GM12873 (cell line): ENCODE data around the gene PECR.

Source experiments
- TF ChIP-seq, protein P1 (sequence below): IDR thresholded peaks from 2 replicates; pipeline ENCODE4 v1.5.1; 2012; ENCODE audit warnings: low read depth, mild to moderate bottlenecking, moderate library complexity, low read length, control low read depth; ENCODE audit not compliant: insufficient read depth; ENCODE audit errors: missing control alignments

Gene PECR

DNA sequence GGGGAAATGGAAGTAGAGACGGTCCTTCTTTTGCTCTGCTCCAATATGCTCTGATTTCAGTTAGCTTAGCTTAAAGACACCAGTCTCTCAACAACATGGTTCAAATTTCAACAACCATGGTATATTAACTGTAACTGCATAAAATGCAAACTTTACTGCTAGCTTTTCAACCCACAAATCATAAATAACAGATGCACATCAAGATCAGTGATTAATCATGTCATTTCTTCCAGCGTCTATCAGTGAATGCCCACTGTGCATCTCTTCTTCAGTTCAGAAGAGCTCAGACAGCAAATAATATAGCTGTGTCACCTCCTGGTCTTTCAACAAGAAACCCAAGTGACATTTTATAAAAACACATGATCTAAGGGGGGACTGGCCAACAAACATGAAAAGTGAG lies 12.6 kb downstream of the PECR start:
- TF ChIP-seq, protein P1, sequence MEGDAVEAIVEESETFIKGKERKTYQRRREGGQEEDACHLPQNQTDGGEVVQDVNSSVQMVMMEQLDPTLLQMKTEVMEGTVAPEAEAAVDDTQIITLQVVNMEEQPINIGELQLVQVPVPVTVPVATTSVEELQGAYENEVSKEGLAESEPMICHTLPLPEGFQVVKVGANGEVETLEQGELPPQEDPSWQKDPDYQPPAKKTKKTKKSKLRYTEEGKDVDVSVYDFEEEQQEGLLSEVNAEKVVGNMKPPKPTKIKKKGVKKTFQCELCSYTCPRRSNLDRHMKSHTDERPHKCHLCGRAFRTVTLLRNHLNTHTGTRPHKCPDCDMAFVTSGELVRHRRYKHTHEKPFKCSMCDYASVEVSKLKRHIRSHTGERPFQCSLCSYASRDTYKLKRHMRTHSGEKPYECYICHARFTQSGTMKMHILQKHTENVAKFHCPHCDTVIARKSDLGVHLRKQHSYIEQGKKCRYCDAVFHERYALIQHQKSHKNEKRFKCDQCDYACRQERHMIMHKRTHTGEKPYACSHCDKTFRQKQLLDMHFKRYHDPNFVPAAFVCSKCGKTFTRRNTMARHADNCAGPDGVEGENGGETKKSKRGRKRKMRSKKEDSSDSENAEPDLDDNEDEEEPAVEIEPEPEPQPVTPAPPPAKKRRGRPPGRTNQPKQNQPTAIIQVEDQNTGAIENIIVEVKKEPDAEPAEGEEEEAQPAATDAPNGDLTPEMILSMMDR: no peak

DNA sequence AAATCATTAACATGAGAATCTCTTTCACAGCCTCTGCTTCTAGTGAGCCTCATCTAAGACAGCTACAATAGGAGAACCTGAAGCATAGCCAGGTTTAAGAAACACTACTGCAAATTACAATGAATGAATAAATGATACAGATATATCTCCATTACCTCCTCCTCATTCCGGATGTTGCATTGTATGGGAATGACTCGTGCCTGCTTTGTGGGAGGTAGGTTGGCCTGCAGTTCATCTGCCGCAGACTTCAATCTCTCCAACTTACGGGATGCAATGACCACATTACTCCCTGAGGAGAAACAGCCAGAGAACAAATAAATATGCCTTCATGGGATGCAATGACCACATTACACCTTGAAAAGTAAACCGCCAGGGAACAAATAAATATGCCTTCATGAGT lies 15.4 kb downstream of the PECR start:
- TF ChIP-seq, protein P1: no peak

DNA sequence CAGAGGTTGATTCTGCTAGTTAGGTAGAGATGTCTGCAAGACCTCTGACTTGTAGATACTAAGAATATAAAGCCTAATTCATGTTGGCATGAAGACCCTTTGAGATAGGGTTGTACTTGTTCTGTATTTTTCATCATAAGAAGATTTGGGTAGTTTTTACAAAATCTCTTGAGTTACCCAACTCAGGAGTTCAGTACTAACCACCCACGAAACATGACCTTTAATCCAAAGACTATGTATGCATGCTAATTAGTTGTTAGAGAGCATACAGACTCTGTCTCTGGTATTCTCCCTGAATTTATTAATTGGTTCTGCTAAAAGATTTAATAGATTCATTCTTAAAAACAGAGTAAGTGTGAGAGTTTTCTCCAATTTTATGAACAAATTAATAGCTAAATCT lies 16.9 kb downstream of the PECR start:
- TF ChIP-seq, protein P1: no peak

DNA sequence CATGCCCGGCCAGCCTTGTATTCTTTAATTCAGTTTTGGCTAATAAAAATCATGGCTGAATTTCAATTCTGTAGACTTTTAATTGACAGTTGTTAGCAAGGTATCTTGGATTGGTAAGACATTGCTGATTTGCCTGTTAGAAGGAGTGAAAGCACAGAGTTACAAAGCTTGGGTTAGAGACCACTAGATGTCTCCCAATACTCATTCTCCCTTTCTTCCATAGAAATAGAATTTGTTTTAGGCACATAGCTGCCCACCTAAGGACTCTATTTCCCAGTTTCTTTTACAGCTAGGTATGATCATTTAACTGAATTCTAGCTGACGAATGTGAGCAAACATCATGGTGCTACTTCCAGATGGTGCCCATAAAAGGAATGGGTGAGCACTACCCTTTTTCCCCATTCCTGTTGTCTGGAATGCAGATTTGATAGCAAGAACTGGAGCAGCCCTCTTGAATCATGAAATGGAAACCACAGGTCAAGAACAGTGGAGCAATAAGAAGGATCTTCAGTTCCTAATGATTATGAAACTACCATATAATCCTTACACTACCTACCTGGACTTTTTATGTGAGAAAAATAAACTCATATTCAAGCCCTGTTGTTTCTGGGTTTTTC lies 17.5 kb downstream of the PECR start:
- TF ChIP-seq, protein P1: peak; percentile 21

DNA sequence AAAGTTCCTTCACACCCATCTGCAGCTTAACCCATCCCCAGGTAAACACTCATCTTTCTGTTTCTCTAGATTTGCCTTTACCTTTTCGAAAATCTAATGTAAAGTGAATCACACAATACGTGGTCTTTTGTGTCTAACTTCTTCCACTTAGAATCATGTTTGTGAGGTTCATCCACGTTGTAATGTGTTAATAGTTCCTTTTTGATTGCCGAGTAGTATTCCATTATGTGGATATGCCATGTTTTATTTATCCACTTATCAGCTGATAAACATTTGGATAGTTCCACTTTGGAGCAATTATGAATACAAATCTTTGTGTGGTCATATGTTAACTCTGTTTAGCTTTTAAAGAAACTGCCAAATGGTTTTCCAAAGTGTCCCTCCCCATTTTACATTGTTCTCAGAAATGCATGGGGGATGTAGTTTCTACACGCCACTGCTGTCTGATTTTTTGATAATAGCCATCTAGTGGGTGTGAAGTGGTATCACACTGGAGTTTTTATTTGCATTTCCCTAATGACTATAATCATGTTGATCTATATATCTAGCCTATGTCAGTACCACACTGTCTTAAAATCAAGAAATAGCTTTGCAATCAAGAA lies 22.3 kb downstream of the PECR start:
- TF ChIP-seq, protein P1: peak; percentile 46

DNA sequence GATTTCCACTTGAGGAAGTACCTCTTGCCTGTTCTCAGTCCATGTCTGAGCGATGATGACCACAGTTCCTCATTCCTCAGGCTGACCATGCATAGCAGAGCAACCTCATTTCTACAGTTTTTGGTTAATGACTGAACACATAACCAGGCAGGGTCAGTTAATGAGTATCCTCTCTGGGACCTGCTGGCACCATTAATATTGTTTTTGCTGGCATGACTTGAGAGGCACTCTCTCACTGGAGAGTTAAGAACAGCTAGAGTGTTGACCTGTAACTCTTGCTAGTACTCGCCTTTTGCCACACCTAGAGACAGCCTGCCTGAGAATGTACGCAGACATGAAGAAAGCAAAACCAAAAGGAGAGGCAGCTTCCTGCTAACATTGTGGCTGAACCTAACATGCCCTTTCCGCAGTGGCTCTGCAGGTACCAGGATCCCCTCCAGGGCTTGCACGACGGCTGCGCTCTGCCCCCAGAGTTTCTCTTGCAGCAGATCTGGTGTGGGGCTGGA lies 23.9 kb downstream of the PECR start:
- TF ChIP-seq, protein P1: no peak

DNA sequence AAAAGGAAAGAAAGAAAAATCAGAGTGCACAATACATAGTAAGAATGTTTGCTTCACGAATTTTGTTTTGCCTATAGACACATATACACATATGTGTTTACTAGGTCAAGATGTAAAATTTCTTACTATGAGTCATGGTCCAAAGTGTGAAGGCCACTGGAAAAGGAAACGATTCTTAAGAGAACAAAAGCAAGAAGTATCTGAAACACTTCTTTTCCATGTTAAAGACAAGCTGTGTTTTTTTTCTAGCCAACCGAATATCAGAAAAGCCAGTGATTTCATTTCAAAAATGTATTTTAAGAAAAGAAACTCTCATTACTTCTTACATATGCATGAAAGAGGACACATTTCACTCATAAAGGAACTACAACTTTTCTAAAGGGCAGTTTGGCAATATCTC lies 24.9 kb downstream of the PECR start:
- TF ChIP-seq, protein P1: no peak
